Right atrium auricular region (tissue), 2 donors: ENCODE results near the gene DFFA. TPM values are rescaled to one million over a fixed set of nuclear protein-coding genes. Genes with fewer than 3 reads are reported as not detected.

Experiments used
- DNase-seq: peaks from one replicate; pipeline ENCODE4 v3.0.0-alpha.2; 2019; ENCODE audit warnings: low spot score
- H3K27ac ChIP-seq, 2 donors: fragments of 200-600 bp; sonication (generic); 1 replicate in 1 of 2; 2 replicates in 1 of 2; pipeline ENCODE4 v1.5.1; 2016 to 2019
- H3K27me3 ChIP-seq, 2 donors: fragments of 200-600 bp; sonication (generic); one replicate each; pipeline versions ENCODE4 v1.5.1 to v1.6.0; 2017 to 2019
- H3K36me3 ChIP-seq: fragments of 200-600 bp; sonication (generic); one replicate; pipeline ENCODE4 v1.5.1; 2016
- H3K4me1 ChIP-seq, 2 donors: fragments of 200-600 bp; sonication (generic); one replicate each; pipeline versions ENCODE4 v1.5.1 to v1.6.0; 2017 to 2019
- H3K4me3 ChIP-seq, 2 donors: fragments of 200-600 bp; sonication (generic); 1 replicate in 1 of 2; 2 replicates in 1 of 2; pipeline ENCODE4 v1.5.1; 2017 to 2019; ENCODE audit warnings: mild to moderate bottlenecking in 1 of 2, moderate library complexity in 1 of 2
- H3K9me3 ChIP-seq, 2 donors: fragments of 200-600 bp; sonication (generic); one replicate each; pipeline ENCODE4 v1.5.1; 2019
- CTCF ChIP-seq, 2 donors: fragments of 200-600 bp; sonication (generic); IDR thresholded peaks; one replicate each; pipeline ENCODE4 v1.5.1; 2019; ENCODE audit warnings: antibody characterized with exemption in 2 of 2
- total RNA-seq, 2 donors: library from RNA; depleted of rRNA; stranded (reverse); fragments of >200 nt; gene quantifications; one replicate each; pipeline ENCODE4 v1.1.0, GENCODE V29; 2016

Gene DFFA
- total RNA-seq, 2 donors from 2014 or later, result 17.6 to 19.0 TPM

DNA sequence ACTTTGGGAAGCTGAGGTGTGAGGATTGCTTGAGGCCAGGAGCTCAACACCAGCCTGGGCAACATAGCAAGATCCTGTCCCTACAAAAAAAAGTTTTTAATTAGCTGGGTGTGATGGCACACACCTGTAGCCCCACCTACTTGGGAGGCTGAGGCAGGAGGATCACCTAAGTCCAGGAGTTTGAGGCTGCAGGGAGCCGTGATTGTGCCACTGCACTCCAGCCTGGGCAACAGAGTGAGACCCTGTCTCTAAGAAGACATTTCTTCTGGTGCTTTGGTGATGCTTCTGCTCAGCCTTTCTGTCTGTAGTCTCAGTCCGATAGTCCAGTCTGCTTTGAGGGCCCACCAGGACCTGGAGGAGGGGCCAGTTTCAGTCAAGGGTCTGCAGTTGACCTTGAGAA lies 65.1 kb downstream of the DFFA start:
- no peak for DNase-seq
- no peak for TF ChIP-seq CTCF (IDR thresholded peaks at IDR 0.05)
- H3K9me3 ChIP-seq, result no peaks in the 10 kb centered on the region

More for the DNA sequence above, 65.1 kb downstream of the DFFA start:
- H3K27ac ChIP-seq, result no peak overlapping the region
- no peaks in the 10 kb centered on the region for H3K4me1 ChIP-seq
- H3K27me3 ChIP-seq, result no peaks in the 10 kb centered on the region
- peaks cover 98% of the 10 kb centered on the region for H3K36me3 ChIP-seq
- H3K4me3 ChIP-seq, result no peak overlapping the region

Other genes starting within 250 kb of the DFFA start
- gene PGD, start 73.5 kb downstream of the DFFA start, total RNA-seq, result 10 to 100 TPM; 51.1 to 59.9 TPM
- 1 to 10 TPM; 1.9 to 3.4 TPM for gene CENPS, start 42.1 kb downstream of the DFFA start, total RNA-seq
- gene CORT, start 22.5 kb downstream of the DFFA start, total RNA-seq, result not detected
- gene PEX14, start 2.4 kb upstream of the DFFA start, total RNA-seq, result 10 to 100 TPM; 13.7 to 14.5 TPM